Nasal cavity respiratory epithelium epithelial cell of viscerocranial mucosa (primary cell): ENCODE measurements around the gene FASTKD2. TPM values are rescaled to one million over a fixed set of nuclear protein-coding genes. Genes with fewer than 3 reads are reported as not detected.

Experiments used
- total RNA-seq: library from RNA; depleted of rRNA; stranded (reverse); fragments of >200 nt; gene quantifications from 2 replicates; pipeline ENCODE4 v1.2.3, GENCODE V29; 2014

FASTKD2 gene
- total RNA-seq = 58.4 and 67.0 TPM in 2 replicates

GRCh38 chr2:206765242-206766056 is at the start of gene FASTKD2, which contains the start of gene MDH1B:
Gene FASTKD2, plus strand, starts transcription at chr2:206765606. Its CDS starts 1,088 bp downstream, at chr2:206766694.
Gene MDH1B, minus strand, starts transcription at chr2:206765328. Its CDS starts 57 bp downstream, at chr2:206765271.

GRCh38 chr2:206718296-206718695 is 47.1 kb upstream of the FASTKD2 start, which contains the start of gene DYTN:
Gene DYTN, minus strand, starts transcription at chr2:206718396. Its CDS starts 117 bp downstream, at chr2:206718279.

Other genes with a start within 250 kb of the FASTKD2 start
- not detected in 2 replicates for gene FAM237A, start 123.1 kb upstream of the FASTKD2 start, total RNA-seq
- not detected in 2 replicates for gene DYTN, start 47.2 kb upstream of the FASTKD2 start, total RNA-seq
- gene MDH1B, start 278 bp upstream of the FASTKD2 start, total RNA-seq = under 0.01 and 0.28 TPM in 2 replicates
- gene CPO, start 173.9 kb downstream of the FASTKD2 start, total RNA-seq = 0.14 TPM in 1 of 2 replicates, not detected in the other